ENCODE data around the gene RBM12. TPM values are rescaled to one million over a fixed set of nuclear protein-coding genes. Genes with fewer than 3 reads are reported as not detected.

The RBM12 gene
- total and polyA plus RNA-seq, 8 donors, result 6.2 to 46.7 (median 23.9) TPM

DNA sequence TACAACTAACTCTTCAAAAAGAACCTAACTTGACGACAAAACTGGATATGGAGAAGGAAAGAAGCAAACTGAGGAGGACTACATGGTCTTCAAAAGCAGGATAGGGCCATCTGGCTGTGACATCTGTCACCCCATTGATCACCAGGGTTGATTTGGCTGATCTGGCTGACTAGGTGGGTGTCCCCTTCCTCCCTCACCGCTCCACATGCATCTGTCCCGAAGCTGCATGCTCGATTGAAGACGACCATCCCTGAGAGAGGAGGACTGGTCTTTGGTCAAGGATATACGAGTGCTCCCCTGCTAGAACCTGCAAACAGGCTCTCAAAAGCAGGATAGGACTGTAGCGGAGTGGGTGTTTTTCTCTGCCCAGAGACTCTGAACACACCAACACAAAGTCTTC is 21.7 kb downstream of the RBM12 start:
- Histone ChIP-seq H3K27ac (no peak overlapping the region), H3K9me3 (no peaks in the 10 kb centered on the region), H3K27me3 (no peaks in the 10 kb centered on the region), H3K4me1 (no peaks in the 10 kb centered on the region), H3K36me3 (no peaks in the 10 kb centered on the region), H3K4me3 (no peak overlapping the region)
- 95% methylated on average over 7 of the region's 7 CpGs for WGBS, 2 donors
- ATAC-seq, result no peak
- DNase-seq, result no peak
- no peak for FAIRE-seq
- TF ChIP-seq, protein P1, sequence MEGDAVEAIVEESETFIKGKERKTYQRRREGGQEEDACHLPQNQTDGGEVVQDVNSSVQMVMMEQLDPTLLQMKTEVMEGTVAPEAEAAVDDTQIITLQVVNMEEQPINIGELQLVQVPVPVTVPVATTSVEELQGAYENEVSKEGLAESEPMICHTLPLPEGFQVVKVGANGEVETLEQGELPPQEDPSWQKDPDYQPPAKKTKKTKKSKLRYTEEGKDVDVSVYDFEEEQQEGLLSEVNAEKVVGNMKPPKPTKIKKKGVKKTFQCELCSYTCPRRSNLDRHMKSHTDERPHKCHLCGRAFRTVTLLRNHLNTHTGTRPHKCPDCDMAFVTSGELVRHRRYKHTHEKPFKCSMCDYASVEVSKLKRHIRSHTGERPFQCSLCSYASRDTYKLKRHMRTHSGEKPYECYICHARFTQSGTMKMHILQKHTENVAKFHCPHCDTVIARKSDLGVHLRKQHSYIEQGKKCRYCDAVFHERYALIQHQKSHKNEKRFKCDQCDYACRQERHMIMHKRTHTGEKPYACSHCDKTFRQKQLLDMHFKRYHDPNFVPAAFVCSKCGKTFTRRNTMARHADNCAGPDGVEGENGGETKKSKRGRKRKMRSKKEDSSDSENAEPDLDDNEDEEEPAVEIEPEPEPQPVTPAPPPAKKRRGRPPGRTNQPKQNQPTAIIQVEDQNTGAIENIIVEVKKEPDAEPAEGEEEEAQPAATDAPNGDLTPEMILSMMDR (IDR thresholded peaks at IDR 0.05), result no peak
- intact Hi-C loops (cut with DNase I), result no loop called here

DNA sequence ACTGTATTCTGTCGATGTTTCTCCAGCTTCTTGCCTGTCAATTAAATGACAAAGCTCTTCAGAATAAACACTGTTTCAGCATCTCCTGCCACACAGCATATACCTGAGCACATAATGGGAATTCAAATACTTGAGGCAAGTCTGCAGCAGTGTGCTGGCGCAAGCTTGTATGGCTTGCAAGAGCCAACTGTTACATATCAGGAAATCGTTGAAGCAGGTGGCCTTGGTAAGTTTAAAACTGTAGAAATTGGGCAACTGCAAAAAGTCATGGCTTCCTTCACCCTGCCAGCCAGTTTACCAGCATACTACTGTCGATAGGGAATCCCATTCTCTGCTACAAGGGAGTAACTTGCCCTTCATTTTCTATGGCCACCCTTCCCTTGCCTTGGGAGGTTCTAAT is 23.0 kb downstream of the RBM12 start:
- intact Hi-C loops (cut with DNase I), result no loop called here

DNA sequence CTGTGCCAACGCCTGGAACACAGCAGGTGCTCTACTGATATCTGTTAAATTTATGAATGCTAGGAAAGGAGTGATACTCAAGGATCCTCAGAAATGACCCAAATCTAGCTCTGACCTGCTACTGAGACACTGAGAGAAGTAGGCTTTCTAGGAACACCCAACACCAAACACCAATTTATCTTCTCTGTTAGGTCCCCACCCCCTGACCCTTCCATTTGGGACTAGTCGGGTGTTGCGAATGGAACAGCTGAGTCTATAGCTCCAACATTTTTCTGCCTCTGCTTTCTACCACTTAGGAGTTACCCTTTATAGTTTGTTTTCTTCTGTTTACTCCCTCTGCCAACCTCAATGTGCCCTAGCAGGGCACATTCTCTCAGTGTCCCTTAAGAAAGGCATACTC is 24.0 kb downstream of the RBM12 start:
- TF ChIP-seq, protein P1 (IDR thresholded peaks at IDR 0.05), result no peak
- FAIRE-seq, result no peak
- no peak overlapping the region for H3K27ac ChIP-seq
- DNase-seq, result no peak
- no peak overlapping the region for H3K4me3 ChIP-seq
- H3K36me3 ChIP-seq, result no peaks in the 10 kb centered on the region
- H3K27me3 ChIP-seq, result no peaks in the 10 kb centered on the region
- H3K9me3 ChIP-seq, result no peaks in the 10 kb centered on the region
- intact Hi-C loops (cut with DNase I), result no loop called here
- no peak for ATAC-seq
- 54 to 56% methylated on average over 3 of the region's 3 CpGs for WGBS, 2 donors
- H3K4me1 ChIP-seq, result no peaks in the 10 kb centered on the region

More for the DNA sequence above, 23.0 kb downstream of the RBM12 start:
- FAIRE-seq (no peak), DNase-seq (no peak), ATAC-seq (peak in 2 of 4 donors; percentile 46 to 47)
- H3K36me3 ChIP-seq, result no peaks in the 10 kb centered on the region
- H3K9me3 ChIP-seq, result no peaks in the 10 kb centered on the region
- TF ChIP-seq, protein P1 (IDR thresholded peaks at IDR 0.05), result no peak
- H3K27ac ChIP-seq, result no peak overlapping the region
- 59 to 71% methylated on average over 4 of the region's 4 CpGs for WGBS, 2 donors
- no peaks in the 10 kb centered on the region for H3K4me1 ChIP-seq
- no peaks in the 10 kb centered on the region for H3K27me3 ChIP-seq
- H3K4me3 ChIP-seq, result no peak overlapping the region

DNA sequence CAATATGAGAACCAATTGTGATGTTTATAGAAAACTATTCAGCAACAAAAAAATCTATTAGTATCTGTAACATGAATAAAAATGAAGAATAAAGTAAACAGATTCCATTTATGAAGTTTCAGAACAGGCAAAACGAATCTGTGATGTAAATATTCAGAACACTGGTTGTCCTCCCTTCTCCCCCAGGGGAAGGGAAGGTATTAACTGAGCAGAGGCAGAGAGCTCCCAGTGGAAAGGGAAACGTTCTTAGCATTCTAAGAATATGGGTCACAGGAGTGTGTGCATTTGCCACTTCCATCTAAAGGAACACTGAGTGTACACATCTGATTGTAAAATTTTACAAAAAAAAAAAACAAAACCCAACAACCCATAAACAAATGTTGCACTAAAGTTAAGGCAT is 25.9 kb downstream of the RBM12 start:
- no peak for ATAC-seq
- Histone ChIP-seq H3K27me3 (no peaks in the 10 kb centered on the region), H3K4me3 (no peak overlapping the region), H3K4me1 (no peaks in the 10 kb centered on the region), H3K27ac (no peak overlapping the region), H3K36me3 (no peaks in the 10 kb centered on the region), H3K9me3 (no peaks in the 10 kb centered on the region)
- TF ChIP-seq, protein P1 (IDR thresholded peaks at IDR 0.05), result no peak
- intact Hi-C loops (cut with DNase I), result no loop called here
- DNase-seq, result no peak
- WGBS, 2 donors, result 52 to 63% methylated on average over 2 of the region's 2 CpGs
- FAIRE-seq, result no peak

DNA sequence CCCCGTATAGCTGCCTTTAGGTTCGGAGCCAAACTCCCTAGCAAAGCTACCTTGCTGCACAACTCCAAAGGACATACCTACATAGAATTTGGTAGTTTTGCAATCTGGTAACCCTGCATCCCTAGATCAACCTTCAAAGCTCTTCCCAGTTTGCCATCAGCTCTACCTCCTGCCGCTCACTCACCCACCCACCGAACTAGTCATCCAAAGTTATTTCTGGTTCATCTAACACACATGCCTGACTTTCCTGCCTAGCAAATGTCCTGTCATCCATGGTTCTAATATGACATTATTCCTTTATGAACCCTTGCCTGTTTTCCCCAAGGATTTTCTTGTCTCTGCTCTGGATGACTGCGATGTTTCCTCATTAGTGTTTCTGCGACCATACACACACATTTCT is 27.4 kb downstream of the RBM12 start:
- FAIRE-seq (no peak), ATAC-seq (no peak)
- WGBS, 2 donors, result 95 to 96% methylated on average over 6 of the region's 6 CpGs

More for the DNA sequence above, 27.4 kb downstream of the RBM12 start:
- Histone ChIP-seq H3K27me3 (no peaks in the 10 kb centered on the region), H3K36me3 (no peaks in the 10 kb centered on the region), H3K4me3 (no peak overlapping the region), H3K27ac (no peak overlapping the region), H3K4me1 (no peaks in the 10 kb centered on the region), H3K9me3 (no peaks in the 10 kb centered on the region)
- intact Hi-C loops (cut with DNase I), result no loop called here
- DNase-seq, result no peak
- TF ChIP-seq, protein P1 (IDR thresholded peaks at IDR 0.05), result no peak

Measured in pancreas (tissue), 10 donors.